Lower lobe of right lung (tissue), 2 donors: ENCODE measurements around the gene BMPR1A. TPM values are rescaled to one million over a fixed set of nuclear protein-coding genes. Genes with fewer than 3 reads are reported as not detected.
"Not testable (repeated sequence)": the region's sequence is repeated elsewhere in the genome, so short reads cannot be mapped to it uniquely, and the experiment has no call there.

ENCODE experiments used
- ATAC-seq, 2 donors: fragments of 200-7000 bp; cut with Tn5 transposase; one replicate each; pipeline ENCODE4 v1.9.1; 2020 to 2022; ENCODE audit warnings: mild to moderate bottlenecking in 2 of 2, moderate library complexity in 2 of 2
- DNase-seq: peaks from one replicate; pipeline ENCODE4 v3.0.0-alpha.2; 2020
- H3K27ac ChIP-seq: fragments of 200-600 bp; one replicate; pipeline ENCODE4 v1.8.0; 2022
- H3K27me3 ChIP-seq: fragments of 200-600 bp; one replicate; pipeline ENCODE4 v1.8.0; 2022; ENCODE audit warnings: low read depth
- H3K36me3 ChIP-seq: fragments of 200-600 bp; one replicate; pipeline ENCODE4 v1.8.0; 2022; ENCODE audit warnings: mild to moderate bottlenecking
- H3K4me1 ChIP-seq: fragments of 200-600 bp; one replicate; pipeline ENCODE4 v1.8.0; 2022
- H3K4me3 ChIP-seq: fragments of 200-600 bp; one replicate; pipeline ENCODE4 v1.8.0; 2022; ENCODE audit warnings: mild to moderate bottlenecking
- H3K9me3 ChIP-seq: fragments of 200-600 bp; one replicate; pipeline ENCODE4 v1.8.0; 2022
- CTCF ChIP-seq: fragments of 200-600 bp; IDR thresholded peaks from one replicate; pipeline ENCODE4 v1.8.0; 2022; ENCODE audit warnings: antibody characterized with exemption, mild to moderate bottlenecking
- intact Hi-C: fragments of 100-400 bp; cut with DNase I; formaldehyde crosslinking; loops from one replicate; pipeline ENCODE4 v1.11.0; 2022
- total RNA-seq: library from RNA; stranded (reverse); fragmentation: NEBNext Ultra II Directional; extraction: Animal tissue kit (Norgen Biotek cat#: 25700); gene quantifications from one replicate; pipeline ENCODE4 v1.2.1, GENCODE V29; 2021
- donor health status: DM: no; HTN: yes; CAD: no; lungs with severe emphysema.

The BMPR1A gene
- total RNA-seq, 1 donor from 2014 or later, result 37.0 TPM

GRCh38 chr10:86945361-86946212 lies 189.2 kb downstream of the BMPR1A start:
- ATAC-seq, result no peak
- no peaks in the 10 kb centered on the region for H3K9me3 ChIP-seq
- H3K4me1 ChIP-seq, result peaks cover 14% of the 10 kb centered on the region
- no peak overlapping the region for H3K27ac ChIP-seq
- no peak for DNase-seq
- no peak for TF ChIP-seq CTCF
- intact Hi-C loops, result no loop called here
- no peaks in the 10 kb centered on the region for H3K27me3 ChIP-seq
- H3K4me3 ChIP-seq, result no peak overlapping the region
- H3K36me3 ChIP-seq, result peaks cover 5% of the 10 kb centered on the region

- DNase-seq (no peak), ATAC-seq (peak in 1 of 2 donors; percentile 17)
- intact Hi-C loops, result no loop called here
- Histone ChIP-seq H3K36me3 (no peaks in the 10 kb centered on the region), H3K4me3 (no peak overlapping the region), H3K27ac (no peak overlapping the region), H3K4me1 (peaks cover 14% of the 10 kb centered on the region), H3K27me3 (no peaks in the 10 kb centered on the region), H3K9me3 (no peaks in the 10 kb centered on the region)
- TF ChIP-seq CTCF, result no peak
Measured at GRCh38 chr10:86946213-86947155, 190.1 kb downstream of the BMPR1A start.

GRCh38 chr10:86947806-86948205 lies 191.4 kb downstream of the BMPR1A start:
- H3K27ac ChIP-seq, DNase-seq, ATAC-seq, H3K4me3 ChIP-seq, H3K9me3 ChIP-seq, H3K36me3 ChIP-seq, H3K27me3 ChIP-seq, intact Hi-C loops: not testable (repeated sequence)
- H3K4me1 ChIP-seq, result peaks cover 14% of the 10 kb centered on the region

GRCh38 chr10:86950349-86950748 lies 193.9 kb downstream of the BMPR1A start:
- Histone ChIP-seq H3K36me3 (no peaks in the 10 kb centered on the region), H3K9me3 (no peaks in the 10 kb centered on the region), H3K4me3 (no peak overlapping the region), H3K27ac (no peak overlapping the region), H3K27me3 (no peaks in the 10 kb centered on the region), H3K4me1 (peaks cover 38% of the 10 kb centered on the region)
- DNase-seq, result no peak
- no peak for TF ChIP-seq CTCF
- intact Hi-C loops, result no loop called here
- ATAC-seq, result no peak

- ATAC-seq (no peak), DNase-seq (peak; percentile 28)
- Histone ChIP-seq H3K36me3 (no peaks in the 10 kb centered on the region), H3K27me3 (no peaks in the 10 kb centered on the region), H3K27ac (no peak overlapping the region), H3K4me1 (peaks cover 36% of the 10 kb centered on the region), H3K4me3 (no peak overlapping the region), H3K9me3 (no peaks in the 10 kb centered on the region)
- TF ChIP-seq CTCF, result no peak
- intact Hi-C loops, result no loop called here
Measured at GRCh38 chr10:86951184-86951761, 194.9 kb downstream of the BMPR1A start.
